ENCODE results near the gene ANKLE2. TPM values are rescaled to one million over a fixed set of nuclear protein-coding genes. Genes with fewer than 3 reads are reported as not detected.

The ANKLE2 gene
- total RNA-seq, result 69.8 and 86.2 TPM in 2 replicates

GRCh38 chr12:132761032-132761920 lies at the start of gene ANKLE2:
ANKLE2 (minus strand) TSS chr12:132761832; CDS start chr12:132761798, 34 bp downstream.

GRCh38 chr12:132710405-132711079 lies 51.1 kb downstream of the ANKLE2 start, which contains the start of gene PGAM5:
PGAM5 (plus strand) TSS chr12:132710842; CDS start chr12:132710877, 35 bp downstream.

GRCh38 chr12:132687211-132688164 lies 74.1 kb downstream of the ANKLE2 start, which contains the start of the genes POLE and PXMP2:
POLE (minus strand) TSS chr12:132687342; CDS start chr12:132687315, 27 bp downstream.
PXMP2 (plus strand) TSS chr12:132687587; CDS start chr12:132687671, 84 bp downstream.

Other genes with a start within 250 kb of the ANKLE2 start
- gene LRCOL1, start 151.2 kb downstream of the ANKLE2 start, total RNA-seq, result 1.1 TPM in 1 of 2 replicates, not detected in the other
- gene P2RX2, start 143.1 kb downstream of the ANKLE2 start, total RNA-seq, result not detected in 2 replicates
- 11.9 and 41.4 TPM in 2 replicates for gene POLE, start 74.5 kb downstream of the ANKLE2 start, total RNA-seq
- gene PXMP2, start 74.2 kb downstream of the ANKLE2 start, total RNA-seq, result 28.9 and 36.2 TPM in 2 replicates
- gene PGAM5, start 51.0 kb downstream of the ANKLE2 start, total RNA-seq, result 33.0 and 67.1 TPM in 2 replicates
- gene GOLGA3, start 67.0 kb upstream of the ANKLE2 start, total RNA-seq, result 49.3 and 62.2 TPM in 2 replicates
- gene CHFR, start 125.8 kb upstream of the ANKLE2 start, total RNA-seq, result 31.0 and 44.1 TPM in 2 replicates
- gene ZNF605, start 194.5 kb upstream of the ANKLE2 start, total RNA-seq, result 3.7 and 5.1 TPM in 2 replicates
- gene ZNF26, start 224.5 kb upstream of the ANKLE2 start, total RNA-seq, result 4.1 and 4.9 TPM in 2 replicates